Measurements from ENCODE around the gene DCHS1.

The DCHS1 gene

GRCh38 chr11:6674862-6675261 lies 19.3 kb upstream of the DCHS1 start:
- Histone ChIP-seq H3K4me3 (no peak overlapping the region), H3K27me3 (no peaks in the 10 kb centered on the region), H3K9me3 (no peaks in the 10 kb centered on the region), H3K36me3 (no peaks in the 10 kb centered on the region), H3K4me1 (no peaks in the 10 kb centered on the region), H3K27ac (no peak overlapping the region)
- intact Hi-C loops (cut with DNase I; ENCODE audit: low total_unique reads) = no loop called here
- no peak for TF ChIP-seq CTCF (IDR thresholded peaks at IDR 0.05)
- DNase-seq = no peak

GRCh38 chr11:6674219-6674597 lies 18.6 kb upstream of the DCHS1 start:
- Histone ChIP-seq H3K27ac (no peak overlapping the region), H3K27me3 (no peaks in the 10 kb centered on the region), H3K9me3 (no peaks in the 10 kb centered on the region), H3K4me3 (no peak overlapping the region), H3K36me3 (no peaks in the 10 kb centered on the region), H3K4me1 (no peaks in the 10 kb centered on the region)
- no peak for TF ChIP-seq CTCF (IDR thresholded peaks at IDR 0.05)
- no peak for DNase-seq
- intact Hi-C loops (cut with DNase I; ENCODE audit: low total_unique reads) = no loop called here

- H3K36me3 ChIP-seq = no peaks in the 10 kb centered on the region
- DNase-seq = no peak
- H3K27me3 ChIP-seq = no peaks in the 10 kb centered on the region
- no peak for TF ChIP-seq CTCF (IDR thresholded peaks at IDR 0.05)
- no peak overlapping the region for H3K27ac ChIP-seq
- H3K9me3 ChIP-seq = no peaks in the 10 kb centered on the region
- intact Hi-C loops (cut with DNase I; ENCODE audit: low total_unique reads) = no loop called here
- H3K4me3 ChIP-seq = no peak overlapping the region
- H3K4me1 ChIP-seq = no peaks in the 10 kb centered on the region
These were observed 18.1 kb upstream of the DCHS1 start for GRCh38 chr11:6673523-6674218.

- H3K4me1 ChIP-seq = no peaks in the 10 kb centered on the region
- TF ChIP-seq CTCF (IDR thresholded peaks at IDR 0.05) = no peak
- no peak overlapping the region for H3K4me3 ChIP-seq
- no peak for DNase-seq
- no peak overlapping the region for H3K27ac ChIP-seq
- H3K9me3 ChIP-seq = no peaks in the 10 kb centered on the region
- intact Hi-C loops (cut with DNase I; ENCODE audit: low total_unique reads) = no loop called here
- H3K36me3 ChIP-seq = no peaks in the 10 kb centered on the region
- H3K27me3 ChIP-seq = no peaks in the 10 kb centered on the region
These were observed 16.4 kb upstream of the DCHS1 start for GRCh38 chr11:6671991-6672390.

GRCh38 chr11:6670202-6670830 lies 14.7 kb upstream of the DCHS1 start:
- H3K27ac ChIP-seq = no peak overlapping the region
- H3K9me3 ChIP-seq = no peaks in the 10 kb centered on the region
- H3K4me3 ChIP-seq = no peak overlapping the region
- H3K36me3 ChIP-seq = no peaks in the 10 kb centered on the region
- TF ChIP-seq CTCF (IDR thresholded peaks at IDR 0.05) = no peak
- no peaks in the 10 kb centered on the region for H3K4me1 ChIP-seq
- no peaks in the 10 kb centered on the region for H3K27me3 ChIP-seq
- intact Hi-C loops (cut with DNase I; ENCODE audit: low total_unique reads) = no loop called here
- DNase-seq = no peak

Measured in tibial artery (tissue), 4 donors.